ENCODE measurements around the gene FYN.

The FYN gene

GRCh38 chr6:111662794-111663593, 210.3 kb downstream of the FYN start:
- POLR2A ChIA-PET: interaction anchor here (1.3 kb wide), 1 partner anchor 404 kb away, joined by 3 read pairs; a partner anchor contains a TSS
- H3K4me3 ChIP-seq (ENCODE audit: low read depth, low read length): no peak overlapping the region

DNA sequence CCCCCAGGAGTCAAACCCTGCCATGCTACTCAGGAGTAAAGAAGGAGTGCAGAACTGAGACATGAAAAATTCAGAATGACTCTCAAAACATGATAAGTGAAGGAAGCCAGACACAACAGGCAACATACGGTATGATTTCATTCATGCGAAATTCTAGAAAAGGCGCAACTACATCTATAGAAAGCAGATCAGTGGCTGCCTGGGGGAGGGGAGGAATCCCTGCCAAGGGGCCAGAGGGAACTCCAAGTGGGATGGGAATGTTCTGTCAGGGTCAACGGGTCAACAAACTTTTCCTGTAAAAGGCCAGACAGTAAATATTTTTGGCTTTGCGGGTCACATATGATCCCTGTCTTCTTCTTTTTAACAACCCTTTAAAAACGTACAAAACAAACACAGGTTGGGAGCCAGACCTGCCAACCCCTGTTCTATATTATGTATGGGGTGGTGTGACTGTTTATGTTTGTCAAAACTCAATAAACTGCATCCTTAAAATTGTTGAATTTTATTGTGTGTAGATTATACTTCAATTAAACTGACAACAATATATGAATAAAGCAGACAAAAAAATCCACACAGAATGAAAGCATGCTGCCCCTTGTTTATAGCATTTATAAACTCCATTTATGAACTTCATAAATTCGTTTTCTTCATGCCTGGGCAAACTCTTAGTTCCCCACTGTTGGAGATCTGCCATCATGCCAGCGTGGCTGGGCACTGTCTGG, 211.0 kb downstream of the FYN start:
- ChIA-PET CTCF (no interaction called here), POLR2A (interaction anchor here (1.3 kb wide), 1 partner anchor 403 kb away, joined by 3 read pairs; a partner anchor contains a TSS)
- Histone ChIP-seq H3K4me3 (ENCODE audit: low read depth, low read length) (no peak overlapping the region), H3K27ac (ENCODE audit: extremely low read depth, low read depth, low read length) (no peak overlapping the region; the same call in 1 of the 2 replicates), H3K36me3 (ENCODE audit: control insufficient read depth in 2 of 2, insufficient read depth in 1 of 2, low read length in 2 of 2) (peaks cover 0 to 31% of the 10 kb centered on the region in 2 experiments; a peak in 1 of 3 replicates), H3K9me3 (ENCODE audit: control insufficient read depth, insufficient read depth, low read depth, low read length) (no peaks in the 10 kb centered on the region), H3K4me1 (ENCODE audit: control insufficient read depth, insufficient read depth, low read length) (peaks cover 3% of the 10 kb centered on the region; the same call in 1 of the 2 replicates)
- TF ChIP-seq ZNF548 (tag by site-specific recombination; IDR thresholded peaks at IDR 0.05) (no peak), ZNF341 (tag by site-specific recombination; IDR thresholded peaks at IDR 0.05; ENCODE audit: low read depth) (no peak), ZBTB49 (tag by site-specific recombination; IDR thresholded peaks at IDR 0.05; ENCODE audit: low read depth) (peak; percentile 82; the same call in 1 of the 2 replicates)

More at GRCh38 chr6:111662794-111663593, 210.3 kb downstream of the FYN start:
- TF ChIP-seq, protein P1, sequence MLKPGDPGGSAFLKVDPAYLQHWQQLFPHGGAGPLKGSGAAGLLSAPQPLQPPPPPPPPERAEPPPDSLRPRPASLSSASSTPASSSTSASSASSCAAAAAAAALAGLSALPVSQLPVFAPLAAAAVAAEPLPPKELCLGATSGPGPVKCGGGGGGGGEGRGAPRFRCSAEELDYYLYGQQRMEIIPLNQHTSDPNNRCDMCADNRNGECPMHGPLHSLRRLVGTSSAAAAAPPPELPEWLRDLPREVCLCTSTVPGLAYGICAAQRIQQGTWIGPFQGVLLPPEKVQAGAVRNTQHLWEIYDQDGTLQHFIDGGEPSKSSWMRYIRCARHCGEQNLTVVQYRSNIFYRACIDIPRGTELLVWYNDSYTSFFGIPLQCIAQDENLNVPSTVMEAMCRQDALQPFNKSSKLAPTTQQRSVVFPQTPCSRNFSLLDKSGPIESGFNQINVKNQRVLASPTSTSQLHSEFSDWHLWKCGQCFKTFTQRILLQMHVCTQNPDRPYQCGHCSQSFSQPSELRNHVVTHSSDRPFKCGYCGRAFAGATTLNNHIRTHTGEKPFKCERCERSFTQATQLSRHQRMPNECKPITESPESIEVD (tag by site-specific recombination; IDR thresholded peaks at IDR 0.05): peak; percentile 44; the same call in 1 of the 2 replicates
- no peak for TF ChIP-seq ZNF449 (tag by site-specific recombination; IDR thresholded peaks at IDR 0.05)
- TF ChIP-seq ZNF341 (tag by site-specific recombination; IDR thresholded peaks at IDR 0.05; ENCODE audit: low read depth): peak; percentile 22; the same call in 1 of the 2 replicates
- TF ChIP-seq ZNF121 (tag by site-specific recombination; IDR thresholded peaks at IDR 0.05): no peak
- Histone ChIP-seq H3K27ac (ENCODE audit: extremely low read depth, low read depth, low read length) (no peak overlapping the region), H3K36me3 (ENCODE audit: control insufficient read depth in 2 of 2, insufficient read depth in 1 of 2, low read length in 2 of 2) (peaks cover 0 to 37% of the 10 kb centered on the region in 2 experiments; a peak in 1 of 3 replicates), H3K9me3 (ENCODE audit: control insufficient read depth, insufficient read depth, low read depth, low read length) (no peaks in the 10 kb centered on the region), H3K4me1 (ENCODE audit: control insufficient read depth, insufficient read depth, low read length) (peaks cover 3% of the 10 kb centered on the region; the same call in 1 of the 2 replicates)
- CTCF ChIA-PET: interaction anchor here (1.9 kb wide), 1 partner anchor 47 kb away, joined by 9 read pairs; no protein-coding TSS in a partner anchor

DNA sequence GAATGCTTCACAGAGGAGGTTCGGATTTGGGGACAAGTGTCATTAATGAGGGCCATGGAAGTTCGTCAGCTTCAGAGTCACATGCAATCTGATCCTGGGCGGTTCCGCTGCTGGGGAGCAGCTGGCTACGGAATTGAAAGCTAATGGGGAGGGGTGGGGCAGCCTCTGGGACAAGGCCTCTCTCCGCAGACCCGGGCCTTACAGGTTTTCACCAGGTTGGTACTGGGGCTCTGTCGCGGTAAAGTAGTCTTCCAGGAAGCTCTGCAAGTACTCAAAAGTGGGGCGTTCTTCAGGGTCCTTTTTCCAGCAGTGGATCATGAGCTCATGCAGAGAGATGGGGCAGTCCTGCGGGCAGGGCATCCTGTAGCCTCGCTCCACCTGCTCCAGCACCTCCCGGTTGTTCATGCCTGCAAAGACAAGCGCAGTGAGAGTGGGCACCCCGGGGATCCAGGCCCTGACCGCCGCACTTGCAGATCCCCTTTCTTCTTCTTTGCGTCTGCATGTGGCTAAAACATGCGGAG, 211.7 kb downstream of the FYN start:
- Histone ChIP-seq H3K4me3 (ENCODE audit: low read depth, low read length) (no peak overlapping the region), H3K9me3 (ENCODE audit: control insufficient read depth, insufficient read depth, low read depth, low read length) (no peaks in the 10 kb centered on the region), H3K36me3 (ENCODE audit: control insufficient read depth in 2 of 2, insufficient read depth in 1 of 2, low read length in 2 of 2) (peaks cover 0 to 27% of the 10 kb centered on the region in 2 experiments; a peak in 1 of 3 replicates), H3K27ac (ENCODE audit: extremely low read depth, low read depth, low read length) (no peak overlapping the region; the same call in 1 of the 2 replicates), H3K4me1 (ENCODE audit: control insufficient read depth, insufficient read depth, low read length) (peaks cover 3% of the 10 kb centered on the region; the same call in 1 of the 2 replicates)
- ChIA-PET POLR2A (no interaction called here), CTCF (no interaction called here)
- TF ChIP-seq ZSCAN18 (tag by site-specific recombination; IDR thresholded peaks at IDR 0.05) (no peak), ZNF777 (tag by site-specific recombination; IDR thresholded peaks at IDR 0.05; ENCODE audit: borderline replicate concordance) (no peak), ZSCAN23 (tag by site-specific recombination; IDR thresholded peaks at IDR 0.05) (no peak)
- TF ChIP-seq, protein P2, sequence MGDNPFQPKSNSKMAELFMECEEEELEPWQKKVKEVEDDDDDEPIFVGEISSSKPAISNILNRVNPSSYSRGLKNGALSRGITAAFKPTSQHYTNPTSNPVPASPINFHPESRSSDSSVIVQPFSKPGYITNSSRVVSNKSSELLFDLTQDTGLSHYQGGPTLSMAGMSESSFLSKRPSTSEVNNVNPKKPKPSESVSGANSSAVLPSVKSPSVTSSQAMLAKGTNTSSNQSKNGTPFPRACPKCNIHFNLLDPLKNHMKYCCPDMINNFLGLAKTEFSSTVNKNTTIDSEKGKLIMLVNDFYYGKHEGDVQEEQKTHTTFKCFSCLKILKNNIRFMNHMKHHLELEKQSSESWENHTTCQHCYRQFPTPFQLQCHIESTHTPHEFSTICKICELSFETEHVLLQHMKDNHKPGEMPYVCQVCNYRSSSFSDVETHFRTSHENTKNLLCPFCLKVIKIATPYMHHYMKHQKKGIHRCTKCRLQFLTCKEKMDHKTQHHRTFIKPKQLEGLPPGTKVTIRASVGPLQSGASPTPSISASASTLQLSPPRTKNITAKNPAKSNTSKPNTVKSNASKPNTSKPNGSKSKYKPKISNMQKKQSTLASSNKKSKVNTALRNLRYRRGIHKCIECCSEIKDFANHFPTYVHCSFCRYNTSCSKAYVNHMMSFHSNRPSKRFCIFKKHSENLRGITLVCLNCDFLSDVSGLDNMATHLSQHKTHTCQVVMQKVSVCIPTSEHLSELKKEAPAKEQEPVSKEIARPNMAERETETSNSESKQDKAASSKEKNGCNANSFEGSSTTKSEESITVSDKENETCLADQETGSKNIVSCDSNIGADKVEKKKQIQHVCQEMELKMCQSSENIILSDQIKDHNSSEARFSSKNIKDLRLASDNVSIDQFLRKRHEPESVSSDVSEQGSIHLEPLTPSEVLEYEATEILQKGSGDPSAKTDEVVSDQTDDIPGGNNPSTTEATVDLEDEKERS (tag by site-specific recombination; IDR thresholded peaks at IDR 0.05): no peak

Measured in HEK293 (cell line).